DOHH2 (cell line): ENCODE measurements around the gene HOXB3.

Source experiments
- H3F3A ChIP-seq: fragments of 200-600 bp; sonication (generic), shearing (Covaris generic); 2 replicates; pipeline ENCODE4 v1.6.0; 2016; ENCODE audit warnings: antibody characterized with exemption, mild to moderate bottlenecking; ENCODE audit not compliant: control insufficient read depth, insufficient read depth
- H3K27ac ChIP-seq: fragments of 200-600 bp; sonication (generic); 2 replicates; pipeline ENCODE4 v1.5.1; 2014; ENCODE audit warnings: low read depth, mild to moderate bottlenecking, low read length, moderate library complexity
- H3K27me3 ChIP-seq: fragments of 200-600 bp; sonication (generic); 2 replicates; pipeline ENCODE4 v1.6.1; 2014; ENCODE audit warnings: mild to moderate bottlenecking, low read length, mixed read lengths; ENCODE audit not compliant: control insufficient read depth
- H3K36me3 ChIP-seq: fragments of 200-600 bp; sonication (generic); 2 replicates; pipeline ENCODE4 v1.6.1; 2014; ENCODE audit warnings: mild to moderate bottlenecking, low read length, moderate library complexity, mixed read lengths; ENCODE audit not compliant: control insufficient read depth
- H3K4me1 ChIP-seq: fragments of 200-600 bp; sonication (generic); 2 replicates; pipeline ENCODE4 v1.6.1; 2014; ENCODE audit warnings: mild to moderate bottlenecking, low read length, mixed read lengths; ENCODE audit not compliant: control insufficient read depth
- H3K4me2 ChIP-seq: fragments of 200-600 bp; sonication (generic); 2 replicates; pipeline ENCODE4 v1.6.0; 2014; ENCODE audit warnings: mild to moderate bottlenecking, low read length, moderate library complexity
- H3K4me3 ChIP-seq: fragments of 200-600 bp; sonication (generic); 2 replicates; pipeline ENCODE4 v1.5.1; 2014; ENCODE audit warnings: mild to moderate bottlenecking, low read length, mixed read lengths
- H3K79me2 ChIP-seq: fragments of 200-600 bp; sonication (generic); 2 replicates; pipeline ENCODE4 v1.6.1; 2014; ENCODE audit warnings: mild to moderate bottlenecking, low read length, mixed read lengths; ENCODE audit not compliant: control insufficient read depth
- H3K9me2 ChIP-seq: fragments of 200-600 bp; sonication (generic); replicated peaks from 2 replicates; pipeline ENCODE4 v1.6.1; 2014; ENCODE audit warnings: mild to moderate bottlenecking, low read length, mixed read lengths; ENCODE audit not compliant: control insufficient read depth
- H3K9me3 ChIP-seq: fragments of 200-600 bp; sonication (generic); 2 replicates; pipeline ENCODE4 v1.6.1; 2014; ENCODE audit warnings: antibody characterized with exemption, low read length, mixed read lengths; ENCODE audit not compliant: control insufficient read depth, insufficient read depth
- H4K20me1 ChIP-seq: fragments of 200-600 bp; sonication (generic); 2 replicates; pipeline ENCODE4 v1.6.0; 2014; ENCODE audit warnings: low read depth, mild to moderate bottlenecking, antibody characterized with exemption, low read length, moderate library complexity; ENCODE audit not compliant: control insufficient read depth, insufficient read depth
- CTCF ChIP-seq: fragments of 200-600 bp; sonication (generic); IDR thresholded peaks from one replicate; pipeline ENCODE4 v1.5.1; 2014; ENCODE audit warnings: antibody characterized with exemption, mild to moderate bottlenecking, low read depth, low read length; ENCODE audit not compliant: poor library complexity, severe bottlenecking
- EZH2phosphoT487 ChIP-seq: fragments of 200-600 bp; sonication (generic); IDR thresholded peaks from 2 replicates; pipeline ENCODE4 v1.6.1; 2017; ENCODE audit warnings: borderline replicate concordance, mild to moderate bottlenecking, antibody characterized with exemption, low read length, moderate library complexity, mixed read lengths

The HOXB3 gene

GRCh38 chr17:48615047-48615962 lies 25.3 kb upstream of the HOXB3 start, which contains the start of gene HOXB8:
Gene HOXB8, minus strand, starts transcription at chr17:48615292. Its CDS starts 588 bp downstream, at chr17:48614704.
- H3K4me2 ChIP-seq, result no peak within 1 kb of the TSS
- no peaks in the 10 kb centered on the region for H3F3A ChIP-seq
- no peaks in the 10 kb centered on the region for H3K36me3 ChIP-seq
- no peak within 1 kb of the TSS for H3K4me3 ChIP-seq
- peaks cover 21% of the 10 kb centered on the region for H3K4me1 ChIP-seq
- TF ChIP-seq EZH2phosphoT487, result no peak
- TF ChIP-seq CTCF, result no peak
- peaks cover 76% of the 10 kb centered on the region for H3K27me3 ChIP-seq
- no peak within 1 kb of the TSS for H3K27ac ChIP-seq
- H3K9me2 ChIP-seq, result no peaks in the 10 kb centered on the region
- H3K9me3 ChIP-seq, result no peaks in the 10 kb centered on the region
- H4K20me1 ChIP-seq, result no peaks in the 10 kb centered on the region
- H3K79me2 ChIP-seq, result no peaks in the 10 kb centered on the region

- Histone ChIP-seq H3K36me3 (no peaks in the 10 kb centered on the region), H3K27me3 (peaks cover 63% of the 10 kb centered on the region), H3K9me3 (no peaks in the 10 kb centered on the region), H3K4me3 (no peak overlapping the region), H3F3A (no peaks in the 10 kb centered on the region), H3K9me2 (no peaks in the 10 kb centered on the region), H3K27ac (no peak overlapping the region), H3K4me1 (peaks cover 28% of the 10 kb centered on the region), H3K79me2 (no peaks in the 10 kb centered on the region), H4K20me1 (no peaks in the 10 kb centered on the region), H3K4me2 (no peak overlapping the region)
- no peak for TF ChIP-seq CTCF
- TF ChIP-seq EZH2phosphoT487, result no peak
Observed at GRCh38 chr17:48613862-48614694, 24.0 kb upstream of the HOXB3 start.

- Histone ChIP-seq H3K9me2 (no peaks in the 10 kb centered on the region), H3K4me3 (peak overlapping the region; percentile 83), H3K79me2 (no peaks in the 10 kb centered on the region), H3K9me3 (no peaks in the 10 kb centered on the region), H3F3A (no peaks in the 10 kb centered on the region), H3K4me2 (peak overlapping the region; percentile 82), H3K27ac (no peak overlapping the region), H3K27me3 (peaks cover 53% of the 10 kb centered on the region), H4K20me1 (no peaks in the 10 kb centered on the region), H3K4me1 (peaks cover 24% of the 10 kb centered on the region), H3K36me3 (no peaks in the 10 kb centered on the region)
- TF ChIP-seq EZH2phosphoT487 (peak; percentile 61; the same call in 1 of the 2 replicates), CTCF (peak; percentile 14)
Observed at GRCh38 chr17:48612854-48613691, 23.0 kb upstream of the HOXB3 start.
